Smooth muscle cell of the brain vasculature (primary cell): ENCODE results near the gene COLEC11.
A peak's percentile ranks its signal among the peaks of the same experiment; 100 is the strongest.

ENCODE experiments used
- DNase-seq: peaks from one replicate; pipeline ENCODE4 v3.0.0-alpha.2; 2012; ENCODE audit warnings: low read depth, low spot score

COLEC11 gene

DNA sequence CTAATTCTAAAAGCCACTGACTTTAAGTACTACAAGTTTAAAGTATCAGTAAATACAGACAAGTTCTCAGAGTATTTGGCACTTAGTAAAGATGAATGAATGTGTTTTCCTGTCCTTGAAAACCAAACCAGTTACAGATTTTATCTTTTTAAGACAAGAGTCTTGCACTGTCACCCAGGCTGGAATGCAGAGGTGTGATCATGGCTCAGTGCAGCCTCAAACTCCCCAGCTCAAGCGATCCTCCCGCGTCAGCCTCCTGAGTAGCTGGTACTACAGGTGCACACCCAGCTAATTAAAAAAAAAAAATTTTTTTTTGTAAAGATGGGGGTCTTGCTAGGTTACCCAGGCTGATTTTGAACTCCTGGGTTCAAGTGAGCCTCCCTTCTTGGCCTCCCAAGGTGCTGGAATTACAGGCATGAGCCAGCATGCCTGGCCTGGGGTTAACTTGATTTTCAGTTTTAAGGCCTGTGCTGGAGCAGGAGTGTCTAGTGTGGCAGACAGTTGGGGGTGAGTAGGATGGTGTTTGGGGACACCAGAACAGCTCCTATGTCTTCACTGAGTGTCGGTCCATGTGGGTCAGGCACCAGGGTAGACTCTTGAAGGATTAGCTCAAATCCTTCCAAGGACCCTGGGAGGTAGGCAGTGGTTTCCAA, 10.2 kb upstream of the COLEC11 start:
- no peak for DNase-seq

DNA sequence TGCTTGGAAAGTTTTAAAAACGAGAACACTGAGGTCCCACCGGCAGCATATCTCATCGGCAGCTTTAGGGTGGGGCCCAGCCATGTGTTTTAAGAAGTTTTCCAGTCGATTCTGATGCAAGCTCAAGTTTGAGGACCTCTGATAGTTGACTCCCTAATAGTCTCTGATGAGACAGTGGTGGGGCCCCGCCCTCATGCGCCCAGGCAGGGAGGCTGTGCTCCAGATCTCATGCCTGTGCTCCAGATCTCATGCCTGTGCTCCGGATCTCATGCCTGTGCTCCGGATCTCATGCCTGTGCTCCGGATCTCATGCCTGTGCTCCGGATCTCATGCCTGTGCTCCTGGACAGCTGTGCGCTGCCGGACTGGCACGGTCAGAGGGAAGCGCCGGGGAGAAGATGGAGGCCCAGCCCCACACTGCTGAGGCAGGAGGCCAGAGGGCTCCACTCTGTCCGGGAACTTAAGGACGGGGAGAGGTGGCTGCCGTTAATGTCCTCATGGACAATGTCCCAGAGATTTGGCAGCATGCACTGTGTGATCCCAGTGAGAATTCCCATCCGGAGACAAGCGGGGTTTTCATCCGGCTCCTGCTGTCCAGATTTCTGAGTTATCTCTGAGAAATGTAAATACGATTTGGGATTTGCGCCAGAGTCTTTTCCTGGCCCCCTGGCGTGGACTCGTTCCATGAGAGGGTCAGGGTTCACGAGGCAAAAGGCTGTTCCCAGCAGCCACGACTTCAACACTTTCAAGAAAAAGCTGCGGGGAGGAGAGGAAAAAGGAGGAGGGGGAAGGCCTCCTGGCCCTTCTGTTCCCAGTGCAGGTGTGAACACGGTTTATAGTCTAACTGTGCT, 9.4 kb upstream of the COLEC11 start:
- DNase-seq = peak; percentile 89

DNA sequence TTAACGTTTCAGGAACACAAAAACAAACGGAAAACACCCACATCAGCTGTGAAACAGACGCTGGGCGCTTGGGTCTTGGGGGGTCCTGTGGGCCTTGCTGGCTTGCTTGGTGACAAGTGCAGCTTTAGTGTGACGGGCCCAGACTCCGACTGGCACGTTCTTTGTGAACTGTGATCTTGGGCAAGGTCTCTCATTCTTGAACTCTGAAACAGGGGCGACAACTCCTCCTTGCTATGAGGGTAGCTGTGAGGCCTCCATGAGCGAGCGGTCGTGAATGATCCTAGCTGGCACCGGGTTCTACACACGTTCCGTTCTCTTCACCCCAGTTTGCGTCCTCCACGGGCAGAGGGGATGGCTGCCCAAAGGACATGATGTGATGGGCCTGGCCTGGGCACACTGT, 8.7 kb upstream of the COLEC11 start:
- DNase-seq = no peak

DNA sequence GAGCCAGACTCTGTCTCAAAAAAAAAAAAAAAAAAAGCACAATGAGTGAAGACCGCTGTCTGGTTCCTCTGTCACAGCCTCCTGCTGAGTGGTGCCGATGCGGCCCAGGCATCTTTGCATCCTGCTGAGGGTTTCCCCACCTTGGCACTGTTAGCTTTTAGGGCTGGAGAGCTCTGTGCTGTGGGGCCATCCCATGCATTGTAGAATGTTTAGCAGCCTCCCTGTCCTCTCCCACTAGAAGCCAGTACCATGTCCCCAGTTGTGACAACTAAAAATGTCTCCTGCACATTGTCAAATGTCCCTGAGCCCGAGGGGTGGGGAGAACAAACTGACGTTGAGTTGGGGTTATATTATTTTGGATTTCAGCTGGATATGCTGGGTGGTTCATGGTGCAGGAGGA, 7.9 kb upstream of the COLEC11 start:
- no peak for DNase-seq

GRCh38 chr2:3587432-3587831, 7.5 kb upstream of the COLEC11 start:
- DNase-seq = no peak

GRCh38 chr2:3588084-3588483, 6.8 kb upstream of the COLEC11 start:
- DNase-seq = no peak

GRCh38 chr2:3589086-3589485, 5.8 kb upstream of the COLEC11 start:
- no peak for DNase-seq

DNA sequence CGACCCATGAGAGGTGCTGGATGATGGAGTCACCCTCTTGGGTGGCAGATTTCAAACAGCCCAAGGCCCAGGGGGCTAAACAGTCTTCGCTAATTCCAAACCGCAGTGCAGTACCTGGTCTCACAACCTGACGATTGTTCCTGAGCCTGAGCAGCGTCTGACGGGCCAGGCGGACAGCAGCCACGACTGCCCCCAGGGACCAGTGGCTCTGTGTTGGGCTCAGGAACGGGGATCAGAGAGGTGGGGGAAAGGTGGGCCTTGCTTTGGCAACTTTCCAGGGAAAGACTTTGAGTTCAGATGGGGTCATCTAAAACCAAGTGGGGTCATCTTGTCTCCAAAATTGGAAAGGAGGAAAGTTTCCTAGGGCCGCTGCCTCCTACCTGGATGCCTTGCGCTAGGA, 492 bp downstream of the COLEC11 start:
- no peak for DNase-seq

DNA sequence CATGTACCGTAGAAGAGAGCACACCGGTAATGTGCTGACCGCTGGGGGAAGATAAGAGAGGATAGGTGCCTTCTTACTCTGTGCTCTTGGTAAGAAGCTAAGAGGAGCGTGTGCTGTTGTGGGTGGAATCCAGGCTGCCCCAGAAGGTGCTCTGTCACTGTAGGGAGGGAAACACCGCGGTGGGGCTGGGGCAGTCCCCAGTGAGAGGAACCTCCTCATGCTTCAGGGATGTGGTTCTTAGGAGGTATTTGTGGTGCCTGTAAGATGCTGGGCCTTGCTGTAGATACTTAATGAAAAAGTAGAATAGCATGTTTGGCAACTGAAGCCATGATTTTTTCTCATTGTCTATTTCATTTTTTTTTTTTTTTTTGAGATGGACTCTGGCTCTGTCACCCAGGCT, 1.1 kb downstream of the COLEC11 start:
- DNase-seq = no peak

DNA sequence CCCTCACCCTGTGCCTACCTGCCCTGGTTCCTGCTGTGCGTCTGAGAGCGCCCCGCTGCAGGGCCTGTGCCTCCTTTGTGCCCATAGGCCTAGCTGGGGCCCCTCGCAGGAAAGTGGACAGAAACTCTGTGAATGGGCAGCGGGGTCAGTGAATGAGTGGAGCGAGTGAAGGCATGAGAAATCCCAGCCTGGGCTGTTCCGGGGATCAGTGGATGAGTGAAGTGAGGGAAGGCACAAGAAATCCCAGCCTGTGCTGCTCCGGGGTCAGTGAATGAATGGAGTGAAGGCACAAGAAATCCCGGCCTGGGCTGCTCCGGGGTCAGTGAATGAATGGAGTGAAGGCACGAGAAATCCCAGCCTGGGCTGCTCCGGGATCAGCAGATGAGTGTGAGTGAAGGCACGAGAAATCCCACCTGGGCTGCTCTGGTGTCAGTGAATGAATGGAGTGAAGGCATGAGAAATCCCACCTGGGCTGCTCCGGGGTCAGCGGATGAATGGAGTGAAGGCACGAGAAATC, 2.0 kb downstream of the COLEC11 start:
- no peak for DNase-seq

GRCh38 chr2:3597567-3597966, 2.7 kb downstream of the COLEC11 start:
- no peak for DNase-seq

- no peak for DNase-seq
Measured at GRCh38 chr2:3598197-3598910, 3.4 kb downstream of the COLEC11 start.

GRCh38 chr2:3598912-3599854, 4.3 kb downstream of the COLEC11 start:
- DNase-seq = no peak

DNA sequence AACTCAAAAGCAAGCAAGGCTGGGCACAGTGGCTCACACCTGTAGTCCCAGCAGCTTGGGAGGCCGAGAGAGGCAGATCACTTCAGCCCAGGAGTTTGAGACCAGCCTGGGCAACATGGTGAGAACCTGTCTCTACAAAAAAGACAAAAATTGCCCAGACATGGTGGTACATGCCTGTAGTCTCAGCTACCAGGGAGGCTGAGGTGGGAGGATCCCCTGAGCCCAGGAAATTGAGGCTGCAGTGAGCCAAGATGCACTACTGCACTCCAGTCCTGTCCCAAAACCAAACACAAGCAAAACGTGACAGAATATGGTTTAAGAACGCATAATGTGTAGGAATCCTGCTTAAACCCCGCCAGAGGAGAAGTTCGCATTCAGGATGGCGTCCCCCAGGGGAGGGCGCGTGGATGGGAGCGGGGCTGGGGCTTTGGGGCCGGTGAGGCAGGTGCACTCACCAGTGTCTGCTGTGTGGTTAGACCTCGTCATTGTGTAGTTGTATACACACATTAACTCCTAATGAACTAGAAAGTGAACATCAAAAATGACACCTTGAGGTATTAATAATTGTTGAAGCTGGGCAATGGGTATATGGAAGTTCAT, 5.4 kb downstream of the COLEC11 start:
- DNase-seq = no peak

- no peak for DNase-seq
Measured at GRCh38 chr2:3601561-3602271, 6.8 kb downstream of the COLEC11 start.

GRCh38 chr2:3602553-3603339, 7.8 kb downstream of the COLEC11 start:
- DNase-seq = no peak

- DNase-seq = no peak
Measured at GRCh38 chr2:3603536-3604206, 8.8 kb downstream of the COLEC11 start.

- no peak for DNase-seq
Measured at GRCh38 chr2:3604207-3604877, 9.4 kb downstream of the COLEC11 start.
